Measurements from ENCODE around the gene PMM2. TPM values are rescaled to one million over a fixed set of nuclear protein-coding genes. Genes with fewer than 3 reads are reported as not detected.

PMM2 gene
- total RNA-seq, 1 donor from 2014 or later: 22.2 TPM

GRCh38 chr16:8764525-8765250 lies 33.0 kb upstream of the PMM2 start:
- H3K27ac ChIP-seq: no peak overlapping the region

GRCh38 chr16:8767176-8767575 lies 30.5 kb upstream of the PMM2 start:
- no peak for DNase-seq (ENCODE audit: low spot score)
- Histone ChIP-seq H4K20me1 (ENCODE audit: low read depth) (no peaks in the 10 kb centered on the region), H3K9me3 (ENCODE audit: low read depth) (no peaks in the 10 kb centered on the region), H3K27ac (no peak overlapping the region), H3K79me2 (ENCODE audit: low read depth) (no peaks in the 10 kb centered on the region), H3K4me2 (no peak overlapping the region), H3F3A (ENCODE audit: low read depth) (peaks cover 9% of the 10 kb centered on the region), H2AFZ (replicated peaks) (no peak overlapping the region), H3K4me1 (peaks cover 16% of the 10 kb centered on the region), H3K4me3 (no peak overlapping the region), H3K36me3 (no peaks in the 10 kb centered on the region), H3K27me3 (no peaks in the 10 kb centered on the region), H3K9ac (no peak overlapping the region)
- Mint-ChIP-seq H3K4me1 (peaks cover 37% of the 10 kb centered on the region), H3K9me3 (no peaks in the 10 kb centered on the region), H3K27ac (no peak overlapping the region), H3K4me3 (no peak overlapping the region), H3K36me3 (peaks cover 23% of the 10 kb centered on the region), H3K27me3 (ENCODE audit: insufficient read depth, low read depth) (peaks cover 2% of the 10 kb centered on the region)
- TF ChIP-seq CTCF (IDR thresholded peaks at IDR 0.05): no peak
- no peak for TF ChIP-seq EZH2phosphoT487 (IDR thresholded peaks at IDR 0.05)
- TF ChIP-seq EZH2 (IDR thresholded peaks at IDR 0.05): no peak

More at GRCh38 chr16:8764525-8765250, 33.0 kb upstream of the PMM2 start:
- no peaks in the 10 kb centered on the region for H4K20me1 ChIP-seq (ENCODE audit: low read depth)
- Mint-ChIP-seq H3K27me3 (ENCODE audit: insufficient read depth, low read depth) (peaks cover 2% of the 10 kb centered on the region), H3K27ac (no peak overlapping the region), H3K4me1 (peaks cover 37% of the 10 kb centered on the region), H3K4me3 (no peak overlapping the region), H3K36me3 (peaks cover 27% of the 10 kb centered on the region), H3K9me3 (no peaks in the 10 kb centered on the region)
- no peak overlapping the region for H2AFZ ChIP-seq (replicated peaks)
- H3F3A ChIP-seq (ENCODE audit: low read depth): peaks cover 9% of the 10 kb centered on the region
- no peak for DNase-seq (ENCODE audit: low spot score)
- TF ChIP-seq EZH2phosphoT487 (IDR thresholded peaks at IDR 0.05): no peak
- no peaks in the 10 kb centered on the region for H3K36me3 ChIP-seq
- no peak overlapping the region for H3K9ac ChIP-seq
- H3K27me3 ChIP-seq: no peaks in the 10 kb centered on the region
- H3K4me2 ChIP-seq: no peak overlapping the region
- H3K9me3 ChIP-seq (ENCODE audit: low read depth): no peaks in the 10 kb centered on the region
- H3K4me3 ChIP-seq: no peak overlapping the region
- H3K79me2 ChIP-seq (ENCODE audit: low read depth): no peaks in the 10 kb centered on the region
- peaks cover 16% of the 10 kb centered on the region for H3K4me1 ChIP-seq

- no peaks in the 10 kb centered on the region for H3K36me3 ChIP-seq
These were observed 29.4 kb upstream of the PMM2 start for GRCh38 chr16:8768283-8768682.

More at GRCh38 chr16:8768283-8768682, 29.4 kb upstream of the PMM2 start:
- H3K27ac Mint-ChIP-seq: peak overlapping the region; percentile 87
- H2AFZ ChIP-seq (replicated peaks): no peak overlapping the region
- H3K79me2 ChIP-seq (ENCODE audit: low read depth): no peaks in the 10 kb centered on the region
- H3K36me3 Mint-ChIP-seq: peaks cover 26% of the 10 kb centered on the region
- H3K27me3 Mint-ChIP-seq (ENCODE audit: insufficient read depth, low read depth): peaks cover 3% of the 10 kb centered on the region
- no peaks in the 10 kb centered on the region for H3K27me3 ChIP-seq
- no peak for DNase-seq (ENCODE audit: low spot score)
- H3K9me3 ChIP-seq (ENCODE audit: low read depth): no peaks in the 10 kb centered on the region
- H4K20me1 ChIP-seq (ENCODE audit: low read depth): no peaks in the 10 kb centered on the region
- H3F3A ChIP-seq (ENCODE audit: low read depth): peaks cover 9% of the 10 kb centered on the region
- peaks cover 16% of the 10 kb centered on the region for H3K4me1 ChIP-seq
- H3K4me3 Mint-ChIP-seq: peak overlapping the region; percentile 54
- H3K27ac ChIP-seq: no peak overlapping the region
- no peaks in the 10 kb centered on the region for H3K9me3 Mint-ChIP-seq
- H3K4me2 ChIP-seq: no peak overlapping the region
- no peak overlapping the region for H3K4me3 ChIP-seq
- H3K4me1 Mint-ChIP-seq: peaks cover 37% of the 10 kb centered on the region
- H3K9ac ChIP-seq: no peak overlapping the region
- no peak for TF ChIP-seq EZH2 (IDR thresholded peaks at IDR 0.05)
- TF ChIP-seq CTCF (IDR thresholded peaks at IDR 0.05): no peak
- TF ChIP-seq EZH2phosphoT487 (IDR thresholded peaks at IDR 0.05): no peak

Data from neural progenitor cell (in vitro differentiated cells).